NCI-H526 (cell line): ENCODE measurements around the gene HECTD2.
"Not testable (repeated sequence)": the region's sequence is repeated elsewhere in the genome, so short reads cannot be mapped to it uniquely, and the experiment has no call there.

Source experiments
- DNase-seq, 2 experiments: peaks; one replicate each; lab custom pipeline; 2025; lab: John Stamatoyannopoulos, UW

Gene HECTD2

GRCh38 chr10:91472911-91473310 lies 62.8 kb downstream of the HECTD2 start:
- DNase-seq: no peak

- DNase-seq: no peak
Measured at GRCh38 chr10:91474009-91474408, 63.9 kb downstream of the HECTD2 start.

GRCh38 chr10:91477236-91477635 lies 67.1 kb downstream of the HECTD2 start:
- no peak for DNase-seq

- no peak for DNase-seq
Measured at GRCh38 chr10:91479583-91479982, 69.4 kb downstream of the HECTD2 start.

GRCh38 chr10:91487911-91488582 lies 77.9 kb downstream of the HECTD2 start:
- DNase-seq: no peak

GRCh38 chr10:91493313-91493712 lies 83.2 kb downstream of the HECTD2 start:
- no peak for DNase-seq

- no peak for DNase-seq
Measured at GRCh38 chr10:91495402-91495801, 85.3 kb downstream of the HECTD2 start.

GRCh38 chr10:91496016-91496415 lies 85.9 kb downstream of the HECTD2 start:
- no peak for DNase-seq

GRCh38 chr10:91511549-91512330 lies 101.6 kb downstream of the HECTD2 start:
- no peak for DNase-seq

- no peak for DNase-seq
Measured at GRCh38 chr10:91512458-91512857, 102.3 kb downstream of the HECTD2 start.

GRCh38 chr10:91513598-91514424 lies 103.7 kb downstream of the HECTD2 start:
- no peak for DNase-seq

GRCh38 chr10:91514787-91515186 lies 104.6 kb downstream of the HECTD2 start:
- DNase-seq: no peak

GRCh38 chr10:91517394-91517793 lies 107.2 kb downstream of the HECTD2 start:
- DNase-seq: no peak

- no peak for DNase-seq
Measured at GRCh38 chr10:91519899-91520514, 109.9 kb downstream of the HECTD2 start.

- no peak for DNase-seq
Measured at GRCh38 chr10:91520661-91521060, 110.5 kb downstream of the HECTD2 start.

GRCh38 chr10:91521439-91521838 lies 111.3 kb downstream of the HECTD2 start:
- no peak for DNase-seq

- DNase-seq: no peak
Measured at GRCh38 chr10:91525896-91526712, 116.0 kb downstream of the HECTD2 start.

- no peak for DNase-seq
Measured at GRCh38 chr10:91528080-91528479, 117.9 kb downstream of the HECTD2 start.

GRCh38 chr10:91528768-91529167 lies 118.6 kb downstream of the HECTD2 start:
- DNase-seq: no peak

- DNase-seq: not testable (repeated sequence)
Measured at GRCh38 chr10:91534789-91535188, 124.6 kb downstream of the HECTD2 start.

- DNase-seq: no peak
Measured at GRCh38 chr10:91536111-91536510, 126.0 kb downstream of the HECTD2 start.
